ENCODE measurements around the gene RUNX1.
"Not testable (repeated sequence)": the region's sequence is repeated elsewhere in the genome, so short reads cannot be mapped to it uniquely, and the experiment has no call there.

RUNX1 gene

DNA sequence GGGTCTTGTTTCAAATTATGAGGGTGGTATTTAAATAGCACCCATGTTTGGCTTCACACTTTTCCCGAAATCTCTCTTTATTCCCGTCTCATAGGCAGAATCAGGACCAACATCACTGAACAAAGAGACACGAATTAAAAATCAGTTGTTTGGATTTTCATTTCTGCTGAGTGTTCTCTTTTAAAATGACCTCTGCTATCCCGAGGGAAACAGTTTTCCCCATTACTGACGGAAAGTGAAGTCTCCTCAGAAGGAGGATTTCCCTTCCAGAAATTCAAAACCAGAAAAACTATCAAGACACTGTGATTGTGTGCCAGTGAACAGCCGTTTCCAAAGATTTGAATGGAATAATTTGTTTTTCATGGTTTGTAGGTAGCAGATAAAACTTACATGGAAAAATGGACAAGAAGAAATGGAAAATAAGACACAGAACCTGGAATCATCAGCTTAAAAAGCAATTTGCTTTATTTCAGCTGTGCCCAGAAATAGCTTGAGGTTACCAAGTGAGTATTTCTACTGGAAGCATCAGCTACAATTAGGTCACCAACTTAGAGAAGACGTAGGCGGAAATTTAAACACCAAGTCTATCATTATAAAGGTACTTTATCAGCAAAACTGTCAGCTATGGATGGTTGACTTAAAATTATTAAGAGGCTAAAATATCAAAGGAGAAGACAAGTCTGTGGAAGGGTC lies 68.5 kb downstream of the RUNX1 start:
- FAIRE-seq (no peak), DNase-seq (ENCODE audit: insufficient read length, low spot score) (no peak)
- TF ChIP-seq POLR2A (IDR thresholded peaks at IDR 0.05; ENCODE audit: low read depth, low read length), result no peak

DNA sequence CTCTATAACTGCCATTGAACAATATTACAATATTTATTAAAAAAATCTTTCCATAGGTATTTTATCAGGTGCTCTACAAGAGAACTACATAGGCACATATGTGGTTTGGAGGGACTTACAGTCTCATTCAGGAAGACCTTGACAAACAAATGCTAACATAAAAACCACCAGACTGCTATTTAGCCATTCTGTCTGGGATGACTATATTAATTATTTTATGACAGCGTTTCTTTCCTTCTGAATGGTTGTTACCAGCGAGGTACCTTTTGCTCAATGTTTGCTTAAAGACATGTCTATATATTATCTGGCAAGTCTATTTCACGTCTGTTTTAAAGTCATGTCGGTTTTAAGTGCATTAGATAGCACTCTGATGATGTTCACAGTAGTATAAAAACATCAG lies 69.7 kb downstream of the RUNX1 start:
- DNase-seq (ENCODE audit: insufficient read length, low spot score) (no peak), FAIRE-seq (no peak)
- no peak for TF ChIP-seq POLR2A (IDR thresholded peaks at IDR 0.05; ENCODE audit: low read depth, low read length)

DNA sequence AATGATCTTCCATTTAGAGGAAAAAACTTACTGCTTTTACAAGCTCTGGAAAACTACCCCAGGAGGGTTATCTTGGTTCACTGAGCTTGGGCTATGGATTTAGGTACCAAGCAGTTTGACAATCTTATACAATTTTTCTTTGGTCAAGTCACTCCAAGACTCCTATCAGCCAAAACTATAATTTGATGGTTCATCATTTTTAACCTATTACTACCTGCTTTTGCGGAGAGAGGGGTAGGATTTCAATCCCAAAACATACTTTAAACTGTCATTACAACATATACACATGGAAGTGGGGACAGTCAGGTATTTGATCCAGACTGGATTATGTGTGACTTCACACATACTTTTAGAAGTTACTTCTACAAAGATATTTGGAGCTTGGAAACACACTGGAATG lies 71.8 kb downstream of the RUNX1 start:
- FAIRE-seq (no peak), DNase-seq (ENCODE audit: insufficient read length, low spot score) (no peak)
- no peak for TF ChIP-seq POLR2A (IDR thresholded peaks at IDR 0.05; ENCODE audit: low read depth, low read length)

DNA sequence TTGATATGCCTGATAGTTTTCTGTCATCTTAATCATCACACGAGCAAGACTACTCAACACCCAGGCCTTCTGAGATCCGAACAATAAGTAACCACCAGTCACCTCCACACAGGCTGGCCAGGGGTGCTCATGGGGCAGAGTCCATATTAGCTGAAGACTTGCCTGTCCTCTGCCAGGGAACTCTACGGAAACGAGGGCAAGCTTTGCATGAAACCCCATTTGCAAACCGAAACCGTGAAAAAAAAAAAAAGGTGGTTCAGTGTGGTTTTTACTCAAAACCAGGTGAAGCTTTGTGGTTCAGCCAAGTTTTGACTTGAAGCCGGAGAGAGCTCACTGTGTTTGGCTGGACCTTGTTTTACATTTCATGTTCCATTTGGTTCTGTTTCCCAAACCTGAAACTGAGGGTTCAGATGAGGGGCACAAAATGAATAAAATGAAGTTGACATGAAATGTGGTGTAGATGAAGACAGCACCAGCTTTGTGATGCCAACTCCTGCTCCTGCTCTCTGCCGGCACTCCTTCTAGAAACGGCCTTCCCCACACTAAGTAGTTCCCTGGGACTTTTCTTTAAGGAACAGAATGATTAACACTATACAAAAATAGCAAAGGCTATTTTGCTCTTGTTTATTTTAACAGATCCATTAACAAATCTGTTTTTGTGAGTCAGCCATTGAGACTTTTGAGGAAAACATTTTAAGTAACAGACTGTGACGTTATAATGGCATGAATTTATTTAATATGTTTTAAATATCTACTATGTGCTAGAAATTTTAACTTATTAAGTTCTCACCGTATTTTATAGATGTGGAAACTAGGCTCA lies 74.7 kb downstream of the RUNX1 start:
- DNase-seq (ENCODE audit: insufficient read length, low spot score) (no peak), FAIRE-seq (no peak)
- TF ChIP-seq POLR2A (IDR thresholded peaks at IDR 0.05; ENCODE audit: low read depth, low read length), result no peak

DNA sequence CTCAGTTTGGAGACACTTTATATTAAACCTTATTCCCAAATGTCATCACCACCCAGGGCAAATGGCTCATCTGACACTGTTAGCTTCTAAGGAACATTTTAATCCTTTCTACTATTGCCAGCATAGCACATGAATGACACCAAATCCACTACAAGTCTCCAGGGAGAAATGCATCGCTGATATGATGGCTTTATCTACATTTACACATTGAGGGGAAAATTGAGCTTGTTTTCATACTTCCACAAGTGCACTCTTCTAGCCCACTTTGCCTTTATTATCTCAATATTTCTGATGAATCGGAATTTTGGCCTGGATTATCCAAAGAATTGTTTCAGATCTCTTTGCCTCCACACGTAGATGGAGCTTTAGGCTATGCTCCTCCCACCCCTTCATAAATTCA lies 75.4 kb downstream of the RUNX1 start:
- FAIRE-seq, result no peak
- no peak for DNase-seq (ENCODE audit: insufficient read length, low spot score)
- no peak for TF ChIP-seq POLR2A (IDR thresholded peaks at IDR 0.05; ENCODE audit: low read depth, low read length)

DNA sequence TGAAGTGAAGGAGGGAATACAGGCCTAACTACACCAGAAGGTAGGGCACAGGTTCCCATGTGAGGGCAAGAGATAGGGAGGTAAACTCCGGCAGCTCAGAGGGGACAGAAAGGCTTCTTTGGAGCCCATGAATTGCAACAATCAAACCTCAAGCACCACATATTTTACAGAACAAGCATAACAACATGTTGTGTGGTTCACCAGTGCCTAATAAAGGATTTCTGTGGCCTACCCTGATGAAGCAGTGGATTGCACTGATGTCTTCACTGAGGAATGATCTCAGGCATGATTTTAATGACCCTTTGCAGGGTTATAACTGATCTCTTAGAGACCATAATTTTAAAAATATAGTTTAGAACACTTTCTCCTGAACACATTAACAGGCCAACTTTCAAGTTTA lies 77.4 kb downstream of the RUNX1 start:
- FAIRE-seq, result no peak
- DNase-seq (ENCODE audit: insufficient read length, low spot score), result no peak
- TF ChIP-seq POLR2A (IDR thresholded peaks at IDR 0.05; ENCODE audit: low read depth, low read length), result no peak

DNA sequence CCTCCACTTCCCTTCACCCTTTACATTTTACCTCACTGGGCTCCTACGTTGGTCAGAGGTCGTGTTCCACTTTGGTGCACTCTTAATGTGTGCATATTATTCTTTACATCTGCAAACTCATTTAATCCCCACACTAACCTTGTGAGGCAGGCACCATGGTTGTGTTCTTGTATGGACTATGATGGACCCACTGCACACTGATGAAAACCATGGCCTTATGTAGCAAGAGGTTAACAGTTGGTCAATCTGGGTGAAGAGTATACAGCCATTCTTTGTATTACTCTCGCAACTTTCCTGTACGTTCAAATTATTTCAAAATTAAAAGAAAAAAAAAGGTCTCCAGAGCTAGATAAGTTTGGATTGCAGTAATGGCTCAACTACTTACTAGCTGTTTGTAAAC lies 78.5 kb downstream of the RUNX1 start:
- no peak for TF ChIP-seq POLR2A (IDR thresholded peaks at IDR 0.05; ENCODE audit: low read depth, low read length)
- FAIRE-seq (no peak), DNase-seq (ENCODE audit: insufficient read length, low spot score) (no peak)

DNA sequence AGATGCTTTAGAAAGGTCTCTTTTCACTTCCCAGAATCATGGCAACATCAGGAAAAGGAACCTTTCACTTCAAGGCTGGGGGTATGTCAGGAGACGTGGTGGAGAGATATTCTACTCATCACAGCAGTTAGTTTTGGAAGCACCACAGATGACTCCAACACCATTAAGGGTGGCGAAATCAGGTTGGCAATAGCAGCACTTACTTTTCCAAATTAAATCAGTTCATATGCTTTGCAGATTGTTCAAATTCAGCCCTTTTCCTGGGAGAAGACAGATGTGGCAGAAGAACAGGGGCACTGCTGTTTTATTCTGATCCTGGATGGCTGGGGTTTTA lies 79.0 kb downstream of the RUNX1 start:
- FAIRE-seq, result no peak

DNA sequence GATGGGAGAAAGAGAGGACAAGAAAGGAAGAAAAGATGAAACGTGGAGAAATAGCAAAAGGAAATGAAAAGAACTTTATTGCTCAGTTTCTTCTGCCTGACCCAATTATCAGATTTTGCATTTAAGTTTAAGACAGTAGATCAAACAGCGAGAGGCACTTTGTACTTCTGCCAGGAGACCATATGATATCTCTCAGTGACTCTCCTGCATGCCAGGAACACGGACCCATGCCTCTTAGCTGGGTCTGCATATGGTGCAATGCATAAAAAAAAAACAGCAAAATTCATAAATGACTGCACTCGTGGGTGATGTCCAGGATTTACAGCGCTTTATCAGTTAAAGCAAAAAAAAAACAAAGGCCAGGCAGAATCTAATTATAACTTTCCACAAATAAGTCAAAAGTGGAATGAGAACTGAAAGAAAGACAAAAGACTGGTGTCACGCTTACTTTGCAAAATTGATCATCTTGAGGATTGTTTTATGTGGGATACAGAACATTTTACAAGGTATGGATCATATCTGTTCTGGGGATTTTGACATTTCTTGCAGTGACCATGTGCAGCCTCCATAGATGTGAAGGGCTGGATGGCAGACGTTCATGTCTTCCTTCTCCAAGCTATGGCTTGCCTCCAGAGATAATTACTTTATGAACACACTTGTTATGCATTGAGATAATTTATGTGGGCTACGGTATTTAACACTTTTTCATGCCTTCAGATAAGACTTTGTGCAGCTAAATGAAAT lies 79.5 kb downstream of the RUNX1 start:
- no peak for DNase-seq (ENCODE audit: insufficient read length, low spot score)
- no peak for TF ChIP-seq POLR2A (IDR thresholded peaks at IDR 0.05; ENCODE audit: low read depth, low read length)
- FAIRE-seq, result no peak

More for the DNA sequence above, 79.0 kb downstream of the RUNX1 start:
- DNase-seq (ENCODE audit: insufficient read length, low spot score), result no peak
- TF ChIP-seq POLR2A (IDR thresholded peaks at IDR 0.05; ENCODE audit: low read depth, low read length), result no peak

DNA sequence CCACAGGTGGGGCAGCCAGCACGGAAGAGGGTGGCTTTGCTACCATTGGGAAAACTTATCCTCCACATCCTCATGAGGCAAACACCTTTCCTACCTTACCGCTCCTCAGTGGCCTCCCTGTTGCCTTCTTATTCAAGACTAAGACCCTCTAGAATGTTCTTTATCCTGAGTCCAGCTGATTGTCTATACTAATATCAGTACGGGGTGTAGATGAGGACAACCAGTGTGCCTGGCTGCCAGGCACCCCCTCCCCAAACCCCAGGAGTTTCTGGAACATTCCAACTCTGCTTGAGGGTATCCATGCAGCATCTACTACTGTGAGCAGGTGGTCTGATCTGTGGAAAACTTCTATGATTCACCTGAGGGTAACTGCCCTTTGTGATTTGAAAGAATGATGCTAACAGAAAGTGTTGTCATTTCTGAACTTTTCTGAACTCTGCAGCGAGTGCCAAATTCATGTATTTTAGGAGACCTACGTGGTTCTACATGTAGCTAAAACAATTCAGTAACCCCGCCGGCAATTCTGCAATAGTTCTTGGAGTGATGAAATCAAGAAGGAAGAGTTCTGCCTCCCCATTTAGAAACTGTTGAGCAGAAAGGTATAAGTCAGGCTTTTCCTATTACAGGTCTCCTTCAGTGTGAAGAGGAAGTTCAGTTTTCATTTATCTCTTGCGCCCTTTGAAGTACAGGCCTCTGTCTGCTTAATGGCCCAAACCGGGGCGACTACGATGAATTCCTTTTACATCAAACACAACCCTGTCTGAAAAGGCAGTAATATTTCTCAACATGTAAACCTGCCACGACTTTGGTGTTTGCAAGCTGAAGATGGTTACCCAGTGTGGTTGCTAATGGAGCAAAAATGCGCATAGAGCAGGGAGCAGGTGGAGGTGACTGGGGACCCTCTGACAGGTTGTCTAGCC lies 80.4 kb downstream of the RUNX1 start:
- no peak for DNase-seq (ENCODE audit: insufficient read length, low spot score)
- no peak for FAIRE-seq
- TF ChIP-seq POLR2A (IDR thresholded peaks at IDR 0.05; ENCODE audit: low read depth, low read length), result no peak

DNA sequence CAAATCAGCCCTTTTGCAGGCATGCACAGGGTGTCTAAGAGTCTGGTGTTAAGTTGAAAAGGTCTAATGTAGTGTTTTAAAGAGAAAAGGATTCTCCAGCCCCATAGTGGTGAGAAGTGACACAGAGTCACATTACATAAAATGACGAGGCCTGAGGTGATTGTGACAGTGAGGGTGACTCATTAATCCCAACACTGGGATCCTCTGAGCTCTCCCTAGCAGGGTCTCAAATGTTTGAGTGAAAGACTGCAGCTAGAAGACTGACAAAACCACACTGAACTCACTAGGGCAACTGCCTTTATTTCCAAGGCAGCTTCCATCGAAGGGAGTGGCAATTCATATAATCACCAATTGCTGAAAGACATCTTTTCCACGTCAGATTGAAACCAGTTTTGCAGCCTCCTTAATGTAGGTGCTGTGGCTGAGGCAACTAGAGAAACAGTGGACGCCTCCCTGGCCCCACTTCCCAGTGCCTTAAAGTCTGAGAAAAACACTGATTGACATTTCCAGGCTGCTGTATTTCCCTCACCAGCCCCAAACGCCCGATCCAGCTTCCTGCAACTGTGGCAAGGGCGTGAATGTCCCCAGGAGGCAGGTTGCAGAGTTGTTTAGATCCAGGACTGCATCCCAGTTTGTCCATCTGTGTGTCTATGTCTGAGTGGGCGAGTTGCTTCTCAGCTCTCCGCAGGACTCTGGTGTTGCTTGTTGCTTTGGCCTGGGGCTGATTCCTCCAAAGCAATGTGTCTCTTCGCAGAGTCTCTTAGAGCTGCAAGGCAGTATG lies 81.4 kb downstream of the RUNX1 start:
- FAIRE-seq, result no peak
- TF ChIP-seq POLR2A (IDR thresholded peaks at IDR 0.05; ENCODE audit: low read depth, low read length), result no peak
- DNase-seq (ENCODE audit: insufficient read length, low spot score), result peak; percentile 27

DNA sequence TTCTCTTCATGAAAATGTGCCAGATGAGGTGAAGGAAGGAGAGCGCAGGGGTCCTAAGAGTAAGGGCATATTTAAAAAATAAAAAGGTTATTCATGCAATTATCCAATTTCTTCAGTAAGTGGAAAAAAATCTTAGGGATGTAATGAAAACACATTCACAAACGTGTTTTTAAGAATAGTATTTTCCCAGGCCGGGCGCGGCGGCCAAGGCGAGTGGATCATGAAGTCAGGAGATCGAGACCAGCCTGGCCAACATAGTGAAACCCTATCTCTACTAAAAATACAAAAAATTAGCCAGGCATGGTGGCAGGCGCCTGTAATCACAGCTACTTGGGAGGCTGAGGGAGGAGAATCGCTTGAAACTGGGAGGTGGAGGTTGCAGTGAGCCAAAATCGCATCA lies 82.2 kb downstream of the RUNX1 start:
- not testable (repeated sequence) for FAIRE-seq; DNase-seq (ENCODE audit: insufficient read length, low spot score)
